GM12801 (cell line): ENCODE results near the gene CACNA1D.

Experiments
- CTCF ChIP-seq: IDR thresholded peaks from one replicate; pipeline ENCODE4 v1.5.1; 2011; ENCODE audit warnings: control low read depth; ENCODE audit not compliant: insufficient read length; ENCODE audit errors: extremely low read depth

CACNA1D gene

DNA sequence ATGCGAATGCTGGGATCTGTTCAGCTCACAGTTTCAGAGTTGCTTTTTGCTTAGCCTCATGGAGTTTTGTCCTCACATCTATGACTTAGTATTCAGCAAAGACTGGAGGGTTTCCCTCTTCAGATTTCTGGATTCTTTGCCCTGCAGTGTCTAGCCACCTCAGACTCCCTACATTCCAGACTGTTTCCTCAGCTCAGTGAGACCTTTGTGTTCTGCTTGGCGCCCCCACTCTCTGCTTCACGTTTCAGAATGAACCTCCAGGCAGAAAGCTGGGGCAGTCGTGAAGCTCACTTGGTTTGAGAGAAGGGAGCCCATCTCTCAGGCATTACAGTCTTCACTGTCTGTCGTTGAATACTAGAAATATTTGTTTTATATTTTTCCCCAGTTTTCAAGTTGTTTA is 118.1 kb downstream of the CACNA1D start:
- TF ChIP-seq CTCF = no peak

- TF ChIP-seq CTCF = no peak
Observed at GRCh38 chr3:53613125-53613524, 118.7 kb downstream of the CACNA1D start.

GRCh38 chr3:53614307-53614706 is 119.9 kb downstream of the CACNA1D start:
- TF ChIP-seq CTCF = no peak

DNA sequence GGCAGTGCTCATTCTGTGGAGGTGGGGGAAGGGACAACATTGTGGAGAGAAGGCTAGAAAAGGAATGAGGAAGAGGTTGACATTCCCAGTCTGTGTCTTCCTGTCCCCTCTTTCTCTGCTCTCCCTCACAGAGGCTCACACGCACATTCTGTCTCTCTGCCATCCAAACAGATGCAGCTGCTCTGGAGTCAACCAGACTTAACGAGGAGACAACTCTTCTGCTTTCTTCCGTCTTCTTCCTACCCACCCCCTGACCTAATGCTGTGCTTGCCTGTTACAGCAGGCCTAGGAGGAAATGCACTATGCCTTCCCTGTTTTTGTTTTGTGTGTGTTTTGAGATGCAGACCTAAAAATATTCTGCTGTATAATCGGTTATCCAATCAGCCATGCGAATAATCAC is 121.9 kb downstream of the CACNA1D start:
- TF ChIP-seq CTCF = no peak

DNA sequence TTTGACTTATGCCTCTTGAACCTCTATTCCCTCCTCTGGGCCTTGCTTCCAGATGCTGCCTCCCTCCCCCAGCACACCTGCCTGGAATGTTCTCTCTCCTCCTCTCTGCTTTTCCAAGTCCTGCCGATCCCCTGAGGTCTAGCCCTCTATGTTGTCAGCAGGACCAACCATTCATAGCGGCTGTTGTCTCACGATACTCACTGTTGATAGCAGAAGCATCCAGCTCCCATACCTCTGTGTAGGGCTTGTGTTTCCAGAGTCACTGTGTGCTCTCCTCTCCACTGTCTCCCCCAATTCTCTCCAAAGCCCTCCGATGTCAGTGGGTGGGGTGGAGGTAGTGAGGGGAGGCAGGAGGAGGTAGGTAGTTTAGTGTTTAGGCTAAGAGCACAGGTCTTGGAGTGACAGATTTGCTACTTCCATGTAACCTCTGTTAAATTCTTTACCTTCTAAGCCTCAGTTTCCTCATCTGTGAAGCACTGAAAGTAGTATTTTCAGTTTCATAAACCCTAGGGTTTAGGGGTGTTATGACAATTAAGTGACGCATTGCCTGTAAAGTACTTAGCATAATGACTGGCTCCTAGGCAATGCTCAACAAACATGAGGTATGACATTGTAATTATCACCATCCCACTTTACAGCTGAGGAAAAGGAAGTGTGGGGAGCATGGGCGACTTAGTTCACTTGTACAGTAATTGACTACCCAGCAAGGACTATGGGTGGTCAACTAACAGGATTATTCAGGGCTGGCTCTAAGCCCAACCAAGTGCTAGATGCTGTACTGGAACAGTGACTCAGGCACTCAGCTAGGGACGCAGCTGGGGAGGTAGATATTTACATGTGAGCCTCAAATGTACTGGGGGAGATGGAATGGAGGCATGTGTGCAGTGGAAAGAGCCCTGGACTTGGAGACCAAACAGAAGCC is 122.8 kb downstream of the CACNA1D start:
- TF ChIP-seq CTCF = no peak

- TF ChIP-seq CTCF = no peak
Observed at GRCh38 chr3:53617893-53618523, 123.6 kb downstream of the CACNA1D start.

- TF ChIP-seq CTCF = no peak
Observed at GRCh38 chr3:53618524-53618906, 124.1 kb downstream of the CACNA1D start.
